GM12891 (cell line): ENCODE measurements around the gene RBPJ.

ENCODE experiments used
- PAX5 ChIP-seq: IDR thresholded peaks from 2 replicates; pipeline ENCODE4 v1.6.1; 2011; ENCODE audit warnings: low read length, moderate library complexity, mild to moderate bottlenecking; ENCODE audit not compliant: insufficient read depth, severe bottlenecking
- POLR2A ChIP-seq: IDR thresholded peaks from 2 replicates; pipeline ENCODE4 v1.6.1; 2011; ENCODE audit warnings: low read depth, low read length, control low read depth
- POLR2AphosphoS5 ChIP-seq: IDR thresholded peaks from 2 replicates; pipeline ENCODE4 v1.6.1; 2011; ENCODE audit warnings: low read depth, low read length, control low read depth
- POU2F2 ChIP-seq: IDR thresholded peaks from 2 replicates; pipeline ENCODE4 v1.6.1; 2011; ENCODE audit warnings: low read depth, mild to moderate bottlenecking, control low read depth, low read length, moderate library complexity
- SPI1 ChIP-seq: IDR thresholded peaks from 2 replicates; pipeline ENCODE4 v1.6.1; 2011; ENCODE audit warnings: low read depth, low read length, control low read depth
- TAF1 ChIP-seq: IDR thresholded peaks from 2 replicates; pipeline ENCODE4 v1.6.1; 2011; ENCODE audit warnings: low read depth, low read length, control low read depth

DNA sequence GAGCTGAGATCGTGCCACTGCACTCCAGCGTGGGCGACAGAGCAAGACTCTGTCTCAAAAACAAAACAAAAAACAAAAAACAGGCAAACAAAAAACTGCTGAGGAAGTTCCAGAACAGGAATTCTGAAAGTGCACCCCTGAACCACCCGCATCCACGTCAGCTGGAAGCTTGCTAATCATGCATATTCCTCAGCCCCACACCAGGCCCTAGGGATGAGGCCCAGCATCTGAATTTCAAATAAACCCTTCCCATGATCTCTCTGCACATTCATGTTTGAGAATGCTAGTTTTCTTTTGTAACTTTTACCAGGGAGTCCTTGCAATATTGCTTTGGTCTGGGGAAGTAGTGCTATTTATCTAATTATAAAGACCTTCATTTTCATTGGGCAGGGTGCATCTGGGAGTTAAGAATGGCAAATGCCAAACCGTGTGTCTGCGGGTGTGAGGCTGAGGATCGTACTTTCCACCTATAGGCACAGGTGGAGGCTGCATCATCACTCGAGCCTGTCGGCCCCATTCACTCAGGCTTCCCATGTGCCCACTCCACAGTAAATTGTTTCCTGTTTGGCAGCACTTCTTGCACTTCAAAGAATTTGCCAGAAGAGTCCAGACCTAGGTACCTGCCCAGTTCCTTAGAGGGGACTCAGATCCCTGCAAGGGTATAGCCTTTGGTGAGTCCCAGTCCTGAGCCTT lies 145.9 kb downstream of the RBPJ start:
- TF ChIP-seq TAF1 = no peak
- no peak for TF ChIP-seq POLR2AphosphoS5
- no peak for TF ChIP-seq PAX5
- no peak for TF ChIP-seq POLR2A
- no peak for TF ChIP-seq SPI1
- TF ChIP-seq POU2F2 = no peak
